ENCODE measurements around the gene FXYD1.
"Not testable (repeated sequence)": the region's sequence is repeated elsewhere in the genome, so short reads cannot be mapped to it uniquely, and the experiment has no call there.

FXYD1 gene

DNA sequence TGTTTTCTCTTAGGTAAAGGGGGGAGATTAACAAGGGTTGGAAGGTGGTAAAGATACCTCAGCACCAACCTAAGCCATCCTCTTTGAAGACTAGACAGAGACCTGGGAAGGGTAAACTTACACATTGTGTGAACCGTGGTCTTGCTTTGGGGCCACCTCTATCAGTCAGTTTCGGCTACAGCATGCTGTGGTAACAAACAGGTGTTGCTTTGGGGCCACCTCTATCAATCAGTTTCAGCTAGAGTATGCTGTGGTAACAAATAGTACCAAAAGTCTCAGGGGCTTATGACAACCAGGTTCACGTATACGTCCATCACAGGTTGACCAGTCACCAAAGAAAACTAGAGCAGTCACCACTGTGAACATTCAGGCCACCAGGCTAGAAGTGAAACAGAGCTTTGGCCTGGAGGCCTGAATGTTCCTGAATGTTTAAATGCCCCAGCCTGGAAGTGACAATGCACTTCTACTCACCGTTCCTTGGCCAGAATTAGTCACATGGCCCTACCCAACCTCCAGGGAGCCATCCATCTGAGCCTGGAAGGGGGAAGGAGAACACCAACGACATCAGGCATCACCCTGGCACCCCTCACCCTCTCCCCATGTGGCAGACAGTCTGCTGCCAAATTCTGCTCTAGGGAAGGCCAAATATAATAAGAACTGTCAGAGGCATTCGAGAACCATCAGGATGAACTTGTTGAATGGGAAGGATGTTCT lies 8.3 kb downstream of the FXYD1 start:
- H3K79me2 ChIP-seq (ENCODE audit: low read length): no peaks in the 10 kb centered on the region
- no peak overlapping the region for H2AFZ ChIP-seq (ENCODE audit: low read depth, low read length)

DNA sequence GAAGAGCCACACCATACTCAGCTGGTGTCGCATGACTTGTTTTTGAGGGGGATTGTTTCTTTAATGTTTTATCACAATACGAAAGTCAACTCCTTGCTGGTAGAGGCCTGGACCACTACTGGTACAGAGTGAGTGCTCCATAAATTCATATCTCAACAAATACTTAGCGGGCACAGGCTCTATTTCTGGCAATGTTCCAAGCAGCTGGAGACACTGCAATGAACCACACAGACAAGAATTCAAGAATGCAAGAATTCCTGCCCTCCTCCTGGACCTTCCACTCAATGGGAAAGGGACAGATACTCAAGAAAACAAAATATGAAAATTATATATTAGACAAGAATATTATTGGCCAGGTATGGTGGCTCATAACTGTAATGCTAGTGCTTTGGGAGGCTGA lies 10.8 kb downstream of the FXYD1 start:
- Histone ChIP-seq H3K4me2 (ENCODE audit: low read length) (no peak overlapping the region), H2AFZ (ENCODE audit: low read depth, low read length) (no peak overlapping the region), H3K4me3 (ENCODE audit: low read length) (no peak overlapping the region), H4K20me1 (ENCODE audit: insufficient read depth, low read length) (no peaks in the 10 kb centered on the region), H3K36me3 (replicated peaks; ENCODE audit: low read depth, low read length) (no peaks in the 10 kb centered on the region), H3K9me3 (ENCODE audit: insufficient read depth, low read length) (no peaks in the 10 kb centered on the region), H3K9ac (ENCODE audit: low read length) (no peak overlapping the region), H3K79me2 (ENCODE audit: low read length) (no peaks in the 10 kb centered on the region), H3K4me1 (ENCODE audit: low read length) (0 out of 2 replicates have a peak, but pooled peaks cover 4% of the 10 kb centered on the region), H3K27me3 (ENCODE audit: low read depth, low read length) (peaks cover 18% of the 10 kb centered on the region), H3K27ac (ENCODE audit: low read length) (no peak overlapping the region)
- TF ChIP-seq, protein P1, sequence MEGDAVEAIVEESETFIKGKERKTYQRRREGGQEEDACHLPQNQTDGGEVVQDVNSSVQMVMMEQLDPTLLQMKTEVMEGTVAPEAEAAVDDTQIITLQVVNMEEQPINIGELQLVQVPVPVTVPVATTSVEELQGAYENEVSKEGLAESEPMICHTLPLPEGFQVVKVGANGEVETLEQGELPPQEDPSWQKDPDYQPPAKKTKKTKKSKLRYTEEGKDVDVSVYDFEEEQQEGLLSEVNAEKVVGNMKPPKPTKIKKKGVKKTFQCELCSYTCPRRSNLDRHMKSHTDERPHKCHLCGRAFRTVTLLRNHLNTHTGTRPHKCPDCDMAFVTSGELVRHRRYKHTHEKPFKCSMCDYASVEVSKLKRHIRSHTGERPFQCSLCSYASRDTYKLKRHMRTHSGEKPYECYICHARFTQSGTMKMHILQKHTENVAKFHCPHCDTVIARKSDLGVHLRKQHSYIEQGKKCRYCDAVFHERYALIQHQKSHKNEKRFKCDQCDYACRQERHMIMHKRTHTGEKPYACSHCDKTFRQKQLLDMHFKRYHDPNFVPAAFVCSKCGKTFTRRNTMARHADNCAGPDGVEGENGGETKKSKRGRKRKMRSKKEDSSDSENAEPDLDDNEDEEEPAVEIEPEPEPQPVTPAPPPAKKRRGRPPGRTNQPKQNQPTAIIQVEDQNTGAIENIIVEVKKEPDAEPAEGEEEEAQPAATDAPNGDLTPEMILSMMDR (IDR thresholded peaks at IDR 0.05; ENCODE audit: low read depth, low read length): no peak
- TF ChIP-seq EZH2phosphoT487 (IDR thresholded peaks at IDR 0.05; ENCODE audit: low read depth): no peak

More for the DNA sequence above, 8.3 kb downstream of the FXYD1 start:
- no peaks in the 10 kb centered on the region for H4K20me1 ChIP-seq (ENCODE audit: insufficient read depth, low read length)
- peaks cover 21% of the 10 kb centered on the region for H3K27me3 ChIP-seq (ENCODE audit: low read depth, low read length)
- no peak overlapping the region for H3K4me2 ChIP-seq (ENCODE audit: low read length)
- no peak overlapping the region for H3K27ac ChIP-seq (ENCODE audit: low read length)
- H3K9ac ChIP-seq (ENCODE audit: low read length): no peak overlapping the region
- TF ChIP-seq, protein P1 (IDR thresholded peaks at IDR 0.05; ENCODE audit: low read depth, low read length): no peak
- no peaks in the 10 kb centered on the region for H3K36me3 ChIP-seq (replicated peaks; ENCODE audit: low read depth, low read length)
- H3K9me3 ChIP-seq (ENCODE audit: insufficient read depth, low read length): no peaks in the 10 kb centered on the region
- peaks cover 10% of the 10 kb centered on the region for H3K4me1 ChIP-seq (ENCODE audit: low read length)
- no peak overlapping the region for H3K4me3 ChIP-seq (ENCODE audit: low read length)

DNA sequence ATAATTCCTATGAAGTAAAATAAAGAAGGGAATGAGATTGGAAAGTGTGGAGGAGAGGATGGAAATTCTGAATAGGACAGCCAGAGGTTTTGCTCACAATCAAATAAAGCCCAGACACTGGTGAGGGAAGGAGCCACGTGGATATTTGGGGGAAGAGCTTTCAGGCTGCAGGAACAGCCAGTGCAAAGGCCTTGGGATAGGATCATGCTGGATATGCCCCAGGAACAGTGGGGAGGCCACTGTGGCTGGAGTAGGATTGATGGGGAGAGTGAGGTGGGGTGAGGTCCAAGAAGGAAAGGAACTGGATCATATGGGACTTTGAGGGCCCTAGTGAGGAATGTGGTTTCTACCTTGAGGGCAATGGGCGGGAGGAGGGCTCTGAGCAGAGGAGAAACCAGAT lies 11.8 kb downstream of the FXYD1 start:
- Histone ChIP-seq H3K27me3 (ENCODE audit: low read depth, low read length) (peaks cover 12% of the 10 kb centered on the region), H3K4me3 (ENCODE audit: low read length) (no peak overlapping the region), H3K9me3 (ENCODE audit: insufficient read depth, low read length) (no peaks in the 10 kb centered on the region), H4K20me1 (ENCODE audit: insufficient read depth, low read length) (no peaks in the 10 kb centered on the region), H2AFZ (ENCODE audit: low read depth, low read length) (no peak overlapping the region), H3K4me2 (ENCODE audit: low read length) (no peak overlapping the region), H3K9ac (ENCODE audit: low read length) (no peak overlapping the region), H3K36me3 (replicated peaks; ENCODE audit: low read depth, low read length) (no peaks in the 10 kb centered on the region), H3K4me1 (ENCODE audit: low read length) (peaks cover 5% of the 10 kb centered on the region; the same call in 1 of the 2 replicates), H3K27ac (ENCODE audit: low read length) (no peak overlapping the region), H3K79me2 (ENCODE audit: low read length) (peaks cover 2% of the 10 kb centered on the region; the same call in 1 of the 2 replicates)
- TF ChIP-seq, protein P1 (IDR thresholded peaks at IDR 0.05; ENCODE audit: low read depth, low read length): no peak
- TF ChIP-seq EZH2phosphoT487 (IDR thresholded peaks at IDR 0.05; ENCODE audit: low read depth): no peak

DNA sequence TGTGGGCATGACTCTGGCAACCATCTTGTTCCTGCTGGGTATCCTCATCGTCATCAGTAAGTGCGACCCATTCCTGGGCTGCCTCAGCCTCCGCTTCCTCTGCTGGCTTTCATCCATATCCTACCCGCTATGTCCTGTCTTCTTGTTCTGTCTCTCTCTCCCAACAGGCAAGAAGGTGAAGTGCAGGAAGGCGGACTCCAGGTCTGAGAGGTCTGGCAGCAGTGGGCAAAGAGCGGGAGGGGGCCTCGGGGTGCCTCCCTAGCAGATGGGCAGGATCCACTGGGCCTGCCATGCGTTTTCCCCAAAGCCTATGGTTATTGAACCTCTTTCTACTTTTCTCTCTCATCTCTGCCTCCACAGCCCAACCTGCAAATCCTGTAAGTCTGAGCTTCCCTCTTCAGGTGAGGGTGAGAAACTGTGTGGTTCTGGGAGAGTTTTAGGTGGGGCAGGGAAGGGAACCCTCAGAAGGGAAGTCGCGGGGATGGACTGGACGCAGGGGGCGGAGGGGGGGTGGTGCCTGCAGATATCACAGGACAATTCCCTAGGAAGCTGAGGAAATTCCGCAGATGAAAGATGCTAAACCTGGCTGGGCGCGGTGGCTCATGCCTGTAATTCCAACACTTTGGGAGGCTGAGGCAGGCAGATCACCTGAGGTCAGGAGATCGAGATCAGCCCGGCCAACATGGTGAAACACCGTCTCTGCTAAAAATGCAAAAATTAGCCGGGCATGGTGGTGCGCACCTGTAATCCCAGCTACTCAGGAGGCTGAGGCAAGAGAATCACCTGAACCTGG lies 12.8 kb downstream of the FXYD1 start:
- peaks cover 6% of the 10 kb centered on the region for H3K36me3 ChIP-seq (replicated peaks; ENCODE audit: low read depth, low read length)

DNA sequence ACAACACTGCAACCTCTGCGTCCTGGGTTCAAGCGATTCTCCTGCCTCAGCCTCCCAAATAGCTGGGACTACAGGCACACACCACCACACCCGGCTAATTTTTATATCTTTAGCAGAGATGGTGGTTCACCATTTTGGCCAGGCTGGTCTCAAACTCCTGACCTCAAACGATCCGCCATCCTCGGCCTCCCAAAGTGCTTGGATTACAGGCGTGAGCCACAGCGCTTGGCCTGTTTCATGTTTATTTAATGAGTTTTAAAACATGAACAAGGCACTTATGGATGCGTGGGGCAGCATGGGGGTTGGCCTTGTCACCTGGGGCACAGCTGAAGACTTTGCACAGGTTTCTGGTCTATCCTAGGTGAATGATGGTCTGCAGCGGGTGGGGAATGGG lies 14.5 kb downstream of the FXYD1 start:
- Histone ChIP-seq H3K4me3 (ENCODE audit: low read length) (peak overlapping the region; percentile 81), H3K36me3 (replicated peaks; ENCODE audit: low read depth, low read length) (peaks cover 16% of the 10 kb centered on the region), H3K4me1 (ENCODE audit: low read length) (peaks cover 13% of the 10 kb centered on the region), H3K4me2 (ENCODE audit: low read length) (peak overlapping the region; percentile 94), H3K27me3 (ENCODE audit: low read depth, low read length) (peaks cover 12% of the 10 kb centered on the region)
- not testable (repeated sequence) for H3K9me3 ChIP-seq (ENCODE audit: insufficient read depth, low read length); H4K20me1 ChIP-seq (ENCODE audit: insufficient read depth, low read length); H3K79me2 ChIP-seq (ENCODE audit: low read length); H2AFZ ChIP-seq (ENCODE audit: low read depth, low read length); H3K27ac ChIP-seq (ENCODE audit: low read length); H3K9ac ChIP-seq (ENCODE audit: low read length)

More for the DNA sequence above, 12.8 kb downstream of the FXYD1 start:
- H3K9me3 ChIP-seq (ENCODE audit: insufficient read depth, low read length): no peaks in the 10 kb centered on the region
- H3K9ac ChIP-seq (ENCODE audit: low read length): no peak overlapping the region
- no peak overlapping the region for H3K4me2 ChIP-seq (ENCODE audit: low read length)
- no peak overlapping the region for H3K27ac ChIP-seq (ENCODE audit: low read length)
- no peak overlapping the region for H2AFZ ChIP-seq (ENCODE audit: low read depth, low read length)
- H3K4me3 ChIP-seq (ENCODE audit: low read length): no peak overlapping the region
- H4K20me1 ChIP-seq (ENCODE audit: insufficient read depth, low read length): no peaks in the 10 kb centered on the region
- H3K4me1 ChIP-seq (ENCODE audit: low read length): peaks cover 13% of the 10 kb centered on the region
- TF ChIP-seq, protein P1 (IDR thresholded peaks at IDR 0.05; ENCODE audit: low read depth, low read length): no peak
- TF ChIP-seq EZH2phosphoT487 (IDR thresholded peaks at IDR 0.05; ENCODE audit: low read depth): no peak
- peaks cover 12% of the 10 kb centered on the region for H3K27me3 ChIP-seq (ENCODE audit: low read depth, low read length)
- peaks cover 9% of the 10 kb centered on the region for H3K79me2 ChIP-seq (ENCODE audit: low read length)

All from OCI-LY3 (cell line).